Gastrocnemius medialis (tissue), 4 donors: ENCODE results near the gene HMX1. TPM values are rescaled to one million over a fixed set of nuclear protein-coding genes. Genes with fewer than 3 reads are reported as not detected.

Source experiments
- ATAC-seq, 2 donors: fragments of 150-250 bp; one replicate each; pipeline ENCODE4 v1.9.1; 2016
- DNase-seq, 2 donors: peaks; one replicate each; pipeline ENCODE4 v3.0.0-alpha.2; 2019
- H3K27ac ChIP-seq, 4 donors: fragments of 200-600 bp; sonication (generic); 1 replicate in 1 of 4; 2 replicates in 3 of 4; pipeline ENCODE4 v1.5.1; 2016 to 2018; ENCODE audit warnings: mild to moderate bottlenecking in 2 of 4, moderate library complexity in 1 of 4
- H3K27me3 ChIP-seq, 3 donors: fragments of 200-600 bp; sonication (generic) in 2 of 3; 1 replicate in 1 of 3; 2 replicates in 2 of 3; pipeline versions ENCODE4 v1.5.1 to v1.6.0; 2016 to 2019; ENCODE audit warnings: mild to moderate bottlenecking in 1 of 3, moderate library complexity in 1 of 3
- H3K36me3 ChIP-seq, 2 donors: fragments of 200-600 bp; sonication (generic) in 1 of 2; one replicate each; pipeline ENCODE4 v1.5.1; 2017 to 2018
- H3K4me1 ChIP-seq, 2 donors: fragments of 200-600 bp; sonication (generic) in 1 of 2; one replicate each; pipeline ENCODE4 v1.5.1; 2016 to 2017; ENCODE audit warnings: mild to moderate bottlenecking in 2 of 2
- H3K4me3 ChIP-seq, 4 donors: fragments of 200-600 bp; sonication (generic) in 3 of 4; 1 replicate in 1 of 4; 2 replicates in 3 of 4; pipeline ENCODE4 v1.5.1; 2016 to 2019; ENCODE audit warnings: mild to moderate bottlenecking in 2 of 4
- H3K9me3 ChIP-seq, 3 donors: fragments of 200-600 bp; sonication (generic) in 2 of 3; 1 replicate in 1 of 3; 2 replicates in 2 of 3; pipeline ENCODE4 v1.5.1; 2016 to 2019
- CTCF ChIP-seq, 5 experiments: fragments of 450-650 bp in 3 of 5; fragments of 200-600 bp in 2 of 5; sonication (generic) in 2 of 5; IDR thresholded peaks in 4 of 5; conservative IDR thresholded peaks in 1 of 5; 1 replicate in 4 of 5; 2 replicates in 1 of 5; pipeline ENCODE4 v1.5.1; 2016 to 2019; ENCODE audit warnings: antibody characterized with exemption in 5 of 5, mild to moderate bottlenecking in 3 of 5, moderate library complexity in 3 of 5
- POLR2A ChIP-seq, 2 donors: fragments of 450-650 bp; IDR thresholded peaks; one replicate each; pipeline ENCODE4 v1.6.1; 2017; ENCODE audit warnings: antibody characterized with exemption in 2 of 2, mild to moderate bottlenecking in 2 of 2, moderate library complexity in 2 of 2
- in situ Hi-C, 4 donors: fragments of 200-750 bp; cut with MboI; loops; one replicate each; pipeline versions ENCODE4 v1.15.0 to v1.8.0; 2017; ENCODE audit warnings: low sequenced_read_pairs in 4 of 4
- intact Hi-C: fragments of 100-400 bp; cut with DNase I; formaldehyde crosslinking; loops from one replicate; pipeline ENCODE4 v1.15.1; 2023; ENCODE audit warnings: low total_unique reads
- total RNA-seq, 4 donors: library from RNA; depleted of rRNA; stranded (reverse); fragments of >200 nt; gene quantifications; one replicate each; pipeline versions ENCODE4 v1.1.0 to v1.2.3, GENCODE V29; 2016

Gene HMX1
- total RNA-seq, 4 donors from 2014 or later: not detected

DNA sequence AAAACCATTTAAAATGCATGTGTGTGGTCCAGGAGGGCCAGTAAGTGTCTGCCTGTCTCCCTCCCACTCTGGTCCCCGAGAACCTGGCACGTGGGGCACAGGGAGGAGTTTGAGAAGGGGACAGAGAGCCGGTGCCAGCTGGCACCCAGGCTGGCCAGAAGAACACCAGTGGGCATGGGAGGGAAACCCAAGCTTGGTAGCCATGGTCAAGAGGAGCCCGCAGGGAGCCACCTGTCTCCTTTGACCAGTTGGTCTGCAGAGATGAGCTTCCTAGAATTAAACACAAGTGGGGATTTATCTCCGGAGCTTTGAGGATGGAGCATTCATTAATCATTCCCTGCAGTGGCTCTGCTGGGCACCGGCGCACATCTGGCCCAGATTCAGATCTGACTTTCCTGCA lies 41.6 kb downstream of the HMX1 start:
- DNase-seq (no peak), ATAC-seq (no peak)
- in situ Hi-C loops (no loop called here), intact Hi-C loops (no loop called here)
- H3K36me3 ChIP-seq: no peaks in the 10 kb centered on the region
- no peak overlapping the region for H3K27ac ChIP-seq
- no peaks in the 10 kb centered on the region for H3K4me1 ChIP-seq
- no peaks in the 10 kb centered on the region for H3K9me3 ChIP-seq
- H3K4me3 ChIP-seq: no peak overlapping the region
- peaks cover 0 to 7% (median 0%) of the 10 kb centered on the region in 3 donors for H3K27me3 ChIP-seq
- TF ChIP-seq POLR2A (IDR thresholded peaks at IDR 0.05) (no peak), CTCF (IDR thresholded peaks at IDR 0.05 in 4 of 5, conservative IDR thresholded peaks at IDR 0.05 in 1 of 5) (no peak)

- no peak for DNase-seq
- peaks cover 0 to 5% (median 0%) of the 10 kb centered on the region in 3 donors for H3K27me3 ChIP-seq
- H3K36me3 ChIP-seq: no peaks in the 10 kb centered on the region
- in situ Hi-C loops: no loop called here
- intact Hi-C loops: no loop called here
- no peak overlapping the region for H3K27ac ChIP-seq
- TF ChIP-seq CTCF (IDR thresholded peaks at IDR 0.05 in 4 of 5, conservative IDR thresholded peaks at IDR 0.05 in 1 of 5) (no peak), POLR2A (IDR thresholded peaks at IDR 0.05) (no peak)
- H3K4me3 ChIP-seq: no peak overlapping the region
- ATAC-seq: no peak
- H3K9me3 ChIP-seq: no peaks in the 10 kb centered on the region
- no peaks in the 10 kb centered on the region for H3K4me1 ChIP-seq
Measured at GRCh38 chr4:8829584-8829983, 42.1 kb downstream of the HMX1 start.

DNA sequence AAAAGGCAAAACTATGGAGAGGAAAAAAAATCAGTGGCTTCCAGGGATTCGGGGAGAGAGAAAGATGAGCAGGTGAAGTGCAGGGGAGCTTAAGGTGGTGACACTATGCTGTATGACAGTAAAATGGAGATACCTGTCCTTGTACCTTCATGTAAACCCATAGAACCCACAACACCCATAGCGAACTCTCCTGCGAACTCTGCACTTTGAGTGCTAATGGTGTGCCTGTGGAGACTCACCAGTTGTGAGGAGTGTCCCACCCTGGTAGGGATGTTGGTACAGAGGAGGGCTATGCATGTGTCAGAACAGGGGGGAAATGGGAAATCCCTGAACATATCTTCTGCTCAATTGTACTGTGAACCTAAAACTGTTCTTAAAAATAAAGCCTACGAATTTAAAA lies 42.8 kb downstream of the HMX1 start:
- Histone ChIP-seq H3K36me3 (no peaks in the 10 kb centered on the region), H3K9me3 (no peaks in the 10 kb centered on the region), H3K27ac (no peak overlapping the region), H3K27me3 (peaks cover 0 to 5% (median 0%) of the 10 kb centered on the region in 3 donors), H3K4me3 (no peak overlapping the region), H3K4me1 (no peaks in the 10 kb centered on the region)
- TF ChIP-seq POLR2A (IDR thresholded peaks at IDR 0.05): no peak
- no peak for TF ChIP-seq CTCF (IDR thresholded peaks at IDR 0.05 in 4 of 5, conservative IDR thresholded peaks at IDR 0.05 in 1 of 5)
- in situ Hi-C loops: no loop called here
- no peak for DNase-seq
- intact Hi-C loops: no loop called here
- ATAC-seq: no peak

- TF ChIP-seq POLR2A (IDR thresholded peaks at IDR 0.05): no peak
- no peak for ATAC-seq
- intact Hi-C loops: no loop called here
- Histone ChIP-seq H3K4me1 (no peaks in the 10 kb centered on the region), H3K27ac (no peak overlapping the region), H3K36me3 (no peaks in the 10 kb centered on the region), H3K4me3 (no peak overlapping the region), H3K27me3 (no peaks in the 10 kb centered on the region), H3K9me3 (no peaks in the 10 kb centered on the region)
- in situ Hi-C loops: no loop called here
- no peak for DNase-seq
Measured at GRCh38 chr4:8821151-8821950, 50.3 kb downstream of the HMX1 start.

DNA sequence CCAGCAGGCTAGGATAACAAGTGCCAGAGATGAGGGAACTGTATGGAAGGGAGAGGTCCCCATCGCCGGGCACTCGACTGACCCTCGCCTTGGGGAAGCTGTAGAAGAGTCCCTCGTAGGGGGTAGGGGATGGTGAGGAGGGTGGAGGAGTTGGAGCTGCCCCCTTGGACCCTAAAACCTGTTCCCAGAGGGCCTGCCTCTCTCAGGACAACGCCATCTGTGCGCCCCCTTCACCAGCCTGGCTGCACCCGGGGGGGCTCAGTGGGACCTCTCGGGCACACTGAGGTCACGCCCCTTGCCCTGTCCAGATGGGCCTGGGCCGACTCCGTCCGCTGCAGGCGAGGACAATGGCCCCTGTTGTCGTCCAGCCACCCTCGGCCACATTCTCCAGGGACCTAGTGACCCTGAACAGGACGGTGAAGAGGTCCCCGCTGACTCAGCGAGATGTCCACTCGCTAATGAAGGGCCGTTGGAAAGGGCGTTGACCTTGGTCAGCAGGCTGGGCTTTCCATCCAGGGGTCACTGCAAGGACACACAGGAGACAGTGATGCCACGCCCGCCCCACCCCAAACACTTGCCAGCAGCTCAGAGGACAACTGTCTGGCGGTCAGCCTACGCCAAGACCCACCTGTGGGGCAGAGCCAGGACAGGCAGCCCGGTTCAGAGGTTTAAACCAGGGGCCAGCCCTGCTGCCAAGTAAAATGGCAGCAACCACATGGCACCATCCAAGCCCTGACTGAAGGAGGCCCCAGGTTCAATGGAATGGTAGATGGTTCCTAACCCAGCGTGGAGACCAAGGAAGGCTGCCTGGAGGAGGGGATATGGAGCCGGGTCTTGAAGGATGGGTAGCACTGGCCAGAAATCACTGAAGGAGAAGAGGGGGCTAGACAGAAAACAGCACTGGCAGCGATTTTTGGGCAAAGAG lies 51.2 kb downstream of the HMX1 start:
- H3K27ac ChIP-seq: no peak overlapping the region
- no peak overlapping the region for H3K4me3 ChIP-seq
- no peaks in the 10 kb centered on the region for H3K27me3 ChIP-seq
- in situ Hi-C loops (no loop called here), intact Hi-C loops (no loop called here)
- no peaks in the 10 kb centered on the region for H3K9me3 ChIP-seq
- ATAC-seq (no peak), DNase-seq (no peak)
- TF ChIP-seq POLR2A (IDR thresholded peaks at IDR 0.05) (no peak), CTCF (IDR thresholded peaks at IDR 0.05 in 4 of 5, conservative IDR thresholded peaks at IDR 0.05 in 1 of 5) (no peak)
- no peaks in the 10 kb centered on the region for H3K4me1 ChIP-seq
- no peaks in the 10 kb centered on the region for H3K36me3 ChIP-seq
